Tibial nerve (tissue), 4 donors: ENCODE data around the gene AKR1B15. TPM values are rescaled to one million over a fixed set of nuclear protein-coding genes. Genes with fewer than 3 reads are reported as not detected.
A peak's percentile ranks its signal among the peaks of the same experiment; 100 is the strongest.
"Not testable (repeated sequence)": the region's sequence is repeated elsewhere in the genome, so short reads cannot be mapped to it uniquely, and the experiment has no call there.

Experiments
- DNase-seq, 2 donors: peaks; one replicate each; pipeline ENCODE4 v3.0.0-alpha.2; 2019; ENCODE audit warnings: low spot score in 2 of 2
- H3K27ac ChIP-seq, 4 donors: fragments of 200-600 bp; sonication (generic) in 3 of 4; one replicate each; pipeline ENCODE4 v1.5.1; 2017 to 2019; ENCODE audit warnings: mild to moderate bottlenecking in 1 of 4
- H3K27me3 ChIP-seq, 2 donors: fragments of 200-600 bp; sonication (generic) in 1 of 2; one replicate each; pipeline versions ENCODE4 v1.5.1 to v1.6.0; 2017 to 2019
- H3K36me3 ChIP-seq, 3 donors: fragments of 200-600 bp; sonication (generic); one replicate each; pipeline ENCODE4 v1.5.1; 2018 to 2019
- H3K4me1 ChIP-seq, 4 donors: fragments of 200-600 bp; sonication (generic) in 3 of 4; one replicate each; pipeline ENCODE4 v1.5.1; 2017 to 2019
- H3K4me3 ChIP-seq, 4 donors: fragments of 200-600 bp; sonication (generic) in 3 of 4; one replicate each; pipeline ENCODE4 v1.5.1; 2017 to 2019; ENCODE audit warnings: mild to moderate bottlenecking in 1 of 4, moderate library complexity in 1 of 4
- H3K9me3 ChIP-seq, 4 donors: fragments of 200-600 bp; sonication (generic) in 3 of 4; one replicate each; pipeline ENCODE4 v1.5.1; 2017 to 2019
- CTCF ChIP-seq, 5 experiments: fragments of 200-600 bp in 3 of 5; fragments of 450-650 bp in 2 of 5; sonication (generic) in 3 of 5; IDR thresholded peaks; one replicate each; pipeline ENCODE4 v1.5.1; 2016 to 2019; ENCODE audit warnings: antibody characterized with exemption in 5 of 5, mild to moderate bottlenecking in 3 of 5, moderate library complexity in 2 of 5
- EP300 ChIP-seq, 2 donors: sonication (generic); formaldehyde crosslinking; IDR thresholded peaks; one replicate each; pipeline ENCODE4 v1.6.1; 2017; ENCODE audit warnings: antibody characterized with exemption in 2 of 2, mild to moderate bottlenecking in 1 of 2
- POLR2A ChIP-seq, 2 donors: fragments of 450-650 bp; IDR thresholded peaks; one replicate each; pipeline ENCODE4 v1.6.1; 2017; ENCODE audit warnings: antibody characterized with exemption in 2 of 2, mild to moderate bottlenecking in 2 of 2, moderate library complexity in 2 of 2
- WGBS, 2 donors: methylation state at CpG; one replicate each; pipeline ENCODE4 v1.1.5; 2018; 5-methylcytosine and 5-hydroxymethylcytosine counted together
- total RNA-seq, 4 donors: library from RNA; depleted of rRNA; stranded (reverse); fragments of >200 nt; gene quantifications; one replicate each; pipeline ENCODE4 v1.1.0, GENCODE V29; 2016

Gene AKR1B15
- total RNA-seq, 4 donors from 2014 or later = 0.22 to 5.5 (median 1.4) TPM

DNA sequence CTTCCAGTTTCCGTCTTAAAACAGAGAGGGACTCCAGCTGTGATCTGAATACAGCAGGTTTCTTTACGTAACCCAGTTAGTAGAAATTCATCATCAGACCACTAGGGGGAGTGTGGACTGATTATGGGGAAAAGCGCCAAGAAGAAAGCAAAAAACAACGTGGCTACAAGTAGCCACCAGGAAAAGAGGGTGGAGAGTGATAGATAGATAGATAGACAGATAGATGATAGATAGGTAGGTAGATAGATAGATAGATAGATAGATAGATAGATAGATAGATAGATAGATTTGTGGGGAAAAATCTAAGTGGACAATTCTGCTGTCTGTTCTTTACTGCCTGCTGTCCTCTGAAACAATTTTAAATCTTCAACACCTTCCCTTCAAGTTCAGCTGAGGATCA is 34.2 kb upstream of the AKR1B15 start:
- H3K27me3 ChIP-seq = no peaks in the 10 kb centered on the region
- peak in 1 of 2 donors; percentile 82 for DNase-seq
- no peaks in the 10 kb centered on the region for H3K36me3 ChIP-seq
- H3K27ac ChIP-seq = no peak overlapping the region
- no peak overlapping the region for H3K4me3 ChIP-seq
- 1 to 2% methylated on average over 4 of the region's 4 CpGs for WGBS, 2 donors
- peaks cover 0 to 8% (median 4%) of the 10 kb centered on the region in 4 donors for H3K4me1 ChIP-seq
- TF ChIP-seq EP300 (IDR thresholded peaks at IDR 0.05) (no peak), POLR2A (IDR thresholded peaks at IDR 0.05) (no peak), CTCF (IDR thresholded peaks at IDR 0.05) (peak; percentile 73 to 87 (median 83))
- H3K9me3 ChIP-seq = no peaks in the 10 kb centered on the region

DNA sequence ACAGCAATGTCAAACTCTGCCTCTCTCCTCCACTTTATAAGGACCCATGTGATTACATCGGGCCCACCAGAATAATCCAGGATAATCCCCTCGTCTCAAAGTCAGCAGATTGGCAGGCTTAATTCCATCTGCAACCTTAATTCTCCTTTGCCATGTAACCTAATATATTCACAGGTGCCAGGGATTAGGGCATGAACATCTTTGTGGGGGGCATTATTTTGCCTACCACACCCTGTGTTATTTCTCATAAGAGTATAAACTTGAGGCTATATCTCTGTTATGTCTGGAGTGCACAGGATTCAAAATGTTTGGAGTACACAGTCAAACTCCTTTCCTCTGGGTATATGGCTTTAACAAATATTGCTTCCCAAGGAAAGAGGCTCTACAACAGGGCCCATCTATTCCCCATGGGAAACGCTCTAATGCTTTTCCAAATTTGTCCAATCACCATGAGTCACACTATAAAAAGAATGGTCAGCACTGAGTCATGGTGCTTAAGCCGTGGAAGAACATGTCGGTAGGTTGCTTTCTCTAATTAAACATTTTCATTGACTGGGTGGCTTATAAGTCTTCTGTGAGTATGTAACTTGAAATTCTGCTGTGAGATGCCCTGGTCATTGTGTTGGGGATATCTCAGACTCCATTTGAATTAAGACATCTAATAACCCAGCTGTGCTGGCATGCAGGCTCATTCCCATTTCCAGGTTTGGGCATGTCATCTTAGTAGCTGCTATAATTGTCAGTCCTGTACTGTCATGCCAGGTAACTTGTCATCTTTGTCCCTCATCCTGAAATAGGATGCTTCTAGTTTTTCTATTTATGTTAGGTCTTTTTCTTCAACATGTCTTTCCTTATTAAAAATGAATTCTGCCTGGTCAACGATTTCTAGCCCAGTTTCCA is 33.1 kb upstream of the AKR1B15 start:
- Histone ChIP-seq H3K36me3 (no peaks in the 10 kb centered on the region), H3K4me3 (no peak overlapping the region), H3K9me3 (no peaks in the 10 kb centered on the region), H3K4me1 (peaks cover 0 to 14% (median 4%) of the 10 kb centered on the region in 4 donors), H3K27ac (no peak overlapping the region), H3K27me3 (no peaks in the 10 kb centered on the region)
- 56 to 57% methylated on average over 6 of the region's 6 CpGs for WGBS, 2 donors
- DNase-seq = no peak
- peak in 1 of 2 donors; percentile 9 for TF ChIP-seq EP300 (IDR thresholded peaks at IDR 0.05)
- TF ChIP-seq CTCF (IDR thresholded peaks at IDR 0.05) = no peak
- no peak for TF ChIP-seq POLR2A (IDR thresholded peaks at IDR 0.05)

GRCh38 chr7:134520130-134520529 is 28.8 kb upstream of the AKR1B15 start:
- Histone ChIP-seq H3K36me3 (no peaks in the 10 kb centered on the region), H3K27me3 (no peaks in the 10 kb centered on the region), H3K4me1 (peaks cover 0 to 6% (median 2%) of the 10 kb centered on the region in 4 donors), H3K27ac (no peak overlapping the region), H3K9me3 (no peaks in the 10 kb centered on the region), H3K4me3 (no peak overlapping the region)
- DNase-seq = no peak
- TF ChIP-seq EP300 (IDR thresholded peaks at IDR 0.05) (no peak), CTCF (IDR thresholded peaks at IDR 0.05) (peak in 2 of 5 experiments; percentile 9 to 29), POLR2A (IDR thresholded peaks at IDR 0.05) (no peak)
- 47 to 58% methylated on average over 4 of the region's 4 CpGs for WGBS, 2 donors

DNA sequence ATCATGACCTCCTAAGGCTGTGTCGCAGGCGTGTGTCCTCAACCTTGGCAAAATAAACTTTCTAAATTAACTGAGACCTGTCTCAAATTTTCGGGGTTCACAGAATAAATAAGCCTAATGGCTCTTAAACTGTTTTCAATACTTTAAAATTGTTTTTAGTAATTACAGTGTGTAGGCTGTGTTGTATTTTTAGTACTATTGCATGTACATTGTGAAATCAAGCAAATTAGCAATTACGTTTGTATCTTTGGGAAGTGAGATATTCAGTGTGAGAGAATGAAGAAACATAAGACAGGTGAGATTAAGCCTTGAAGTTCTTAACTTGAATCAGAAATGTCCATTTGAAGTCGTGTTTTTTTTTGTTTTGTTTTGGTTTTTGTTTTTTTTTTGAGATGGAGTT is 26.3 kb upstream of the AKR1B15 start:
- 84 to 85% methylated on average over 5 of the region's 5 CpGs for WGBS, 2 donors

GRCh38 chr7:134525449-134525848 is 23.5 kb upstream of the AKR1B15 start:
- not testable (repeated sequence) for H3K27me3 ChIP-seq, H3K36me3 ChIP-seq, H3K4me3 ChIP-seq, H3K9me3 ChIP-seq, DNase-seq, H3K27ac ChIP-seq
- peaks cover 0 to 24% (median 3%) of the 10 kb centered on the region in 4 donors for H3K4me1 ChIP-seq
- 87 to 94% methylated on average over 3 of the region's 3 CpGs for WGBS, 2 donors

More for the DNA sequence above, 26.3 kb upstream of the AKR1B15 start:
- peaks cover 0 to 12% (median 2%) of the 10 kb centered on the region in 4 donors for H3K4me1 ChIP-seq
- H3K9me3 ChIP-seq = no peaks in the 10 kb centered on the region
- no peak for DNase-seq
- no peaks in the 10 kb centered on the region for H3K36me3 ChIP-seq
- no peak overlapping the region for H3K27ac ChIP-seq
- no peaks in the 10 kb centered on the region for H3K27me3 ChIP-seq
- H3K4me3 ChIP-seq = no peak overlapping the region
- TF ChIP-seq EP300 (IDR thresholded peaks at IDR 0.05) (no peak), POLR2A (IDR thresholded peaks at IDR 0.05) (no peak), CTCF (IDR thresholded peaks at IDR 0.05) (no peak)

- H3K27me3 ChIP-seq, DNase-seq, H3K9me3 ChIP-seq, H3K4me3 ChIP-seq, H3K36me3 ChIP-seq: not testable (repeated sequence)
- WGBS, 2 donors = 87% methylated on average over 10 of the region's 10 CpGs
- peak overlapping the region in 2 of 4 donors; percentile 40 to 55 for H3K27ac ChIP-seq
- peaks cover 0 to 35% (median 3%) of the 10 kb centered on the region in 4 donors for H3K4me1 ChIP-seq
Measured at GRCh38 chr7:134526552-134527248, 22.2 kb upstream of the AKR1B15 start.
